ENCODE data around the gene RPP40. TPM values are rescaled to one million over a fixed set of nuclear protein-coding genes. Genes with fewer than 3 reads are reported as not detected.

Gene RPP40
- total and polyA plus RNA-seq, 2 of the 13 experiments (the other 11 are each of a cell fraction or from before 2014, with no cell fraction given): 18.0 to 41.2 TPM

GRCh38 chr6:5025911-5026819, 22.3 kb upstream of the RPP40 start (continued):
- TF ChIP-seq TEAD3 (CRISPR knock-in tag; optimal IDR thresholded peaks at IDR 0.05; ENCODE audit: borderline replicate concordance): no peak
- peak; percentile 43; the same call in 1 of the 2 replicates for TF ChIP-seq KDM5B (CRISPR knock-in tag; IDR thresholded peaks at IDR 0.05; ENCODE audit: borderline replicate concordance)
- 0 out of 2 replicates have a peak, but pooled peaks have one; percentile 32 for TF ChIP-seq YEATS4 (CRISPR knock-in tag; IDR thresholded peaks at IDR 0.05; ENCODE audit: borderline replicate concordance)
- TF ChIP-seq ZNF547 (CRISPR knock-in tag; IDR thresholded peaks at IDR 0.05): peak; percentile 46; the same call in 1 of the 2 replicates
- no peak for TF ChIP-seq ZNF275 (CRISPR knock-in tag; IDR thresholded peaks at IDR 0.05; ENCODE audit: borderline replicate concordance)
- TF ChIP-seq NFYB (CRISPR knock-in tag; IDR thresholded peaks at IDR 0.05): 0 out of 2 replicates have a peak, but pooled peaks have one; percentile 3
- 0 out of 2 replicates have a peak, but pooled peaks have one; percentile 34 for TF ChIP-seq ATF7-NPFF (CRISPR knock-in tag; IDR thresholded peaks at IDR 0.05; ENCODE audit: low read depth)
- TF ChIP-seq HMGXB4 (CRISPR knock-in tag; IDR thresholded peaks at IDR 0.05; ENCODE audit: borderline replicate concordance in 1 of 2, low read depth in 1 of 2): peak; percentile 12 to 35; a peak in 1 of 4 replicates
- peak; percentile 53; the same call in 1 of the 2 replicates for TF ChIP-seq ZNF746 (CRISPR knock-in tag; IDR thresholded peaks at IDR 0.05)
- TF ChIP-seq ZFX (CRISPR knock-in tag; IDR thresholded peaks at IDR 0.05; ENCODE audit: low read depth): peak; percentile 49; the same call in 1 of the 2 replicates
- no peak for TF ChIP-seq MTF1 (CRISPR knock-in tag; IDR thresholded peaks at IDR 0.05)
- TF ChIP-seq CBX5 (CRISPR knock-in tag; IDR thresholded peaks at IDR 0.05; ENCODE audit: borderline replicate concordance): no peak
- TF ChIP-seq ZGPAT (CRISPR knock-in tag; IDR thresholded peaks at IDR 0.05): peak; percentile 24; the same call in 1 of the 2 replicates
- 0 out of 2 replicates have a peak, but pooled peaks have one; percentile 27 for TF ChIP-seq ZNF784 (CRISPR knock-in tag; IDR thresholded peaks at IDR 0.05; ENCODE audit: borderline replicate concordance)
- peak; percentile 26; the same call in 1 of the 2 replicates for TF ChIP-seq CTCF (CRISPR knock-in tag; IDR thresholded peaks at IDR 0.05)
- peak; percentile 43; the same call in 1 of the 2 replicates for TF ChIP-seq ZMYM4 (CRISPR knock-in tag; IDR thresholded peaks at IDR 0.05)
- 0 out of 2 replicates have a peak, but pooled peaks have one; percentile 23 for TF ChIP-seq ZNF770 (CRISPR knock-in tag; IDR thresholded peaks at IDR 0.05)
